Natural killer cell (primary cell): ENCODE results near the gene TMEM114. TPM values are rescaled to one million over a fixed set of nuclear protein-coding genes. Genes with fewer than 3 reads are reported as not detected.
"Not testable (repeated sequence)": the region's sequence is repeated elsewhere in the genome, so short reads cannot be mapped to it uniquely, and the experiment has no call there.

Experiments
- ATAC-seq, 3 donors: fragments of 150-1000 bp in 2 of 3; fragments of 200-7000 bp in 1 of 3; cut with Tn5 transposase; 1 replicate in 1 of 3; 2 replicates in 2 of 3; pipeline ENCODE4 v1.10.0; 2021; ENCODE audit warnings: mild to moderate bottlenecking in 2 of 3, moderate library complexity in 2 of 3
- DNase-seq, 2 donors: peaks; one replicate each; pipeline versions ENCODE4 v3.0.0 to v3.0.0-alpha.2; 2013 to 2021; ENCODE audit warnings: mixed read lengths in 1 of 2
- H3K27ac ChIP-seq: one replicate; pipeline ENCODE4 v1.5.1; 2013; ENCODE audit warnings: mild to moderate bottlenecking, low read length
- H3K27me3 ChIP-seq: one replicate; pipeline ENCODE4 v1.6.1; 2013; ENCODE audit warnings: low read length; ENCODE audit not compliant: control insufficient read depth, insufficient read depth
- H3K36me3 ChIP-seq: one replicate; pipeline ENCODE4 v1.6.1; 2013; ENCODE audit warnings: low read length; ENCODE audit not compliant: control insufficient read depth, insufficient read depth
- H3K4me1 ChIP-seq: one replicate; pipeline ENCODE4 v1.6.1; 2013; ENCODE audit warnings: low read length; ENCODE audit not compliant: control insufficient read depth, insufficient read depth
- H3K4me3 ChIP-seq: one replicate; pipeline ENCODE4 v1.5.1; 2013; ENCODE audit warnings: low read length
- H3K9me3 ChIP-seq: one replicate; pipeline ENCODE4 v1.6.1; 2013; ENCODE audit warnings: low read length; ENCODE audit not compliant: control insufficient read depth, insufficient read depth
- H3K27ac Mint-ChIP-seq, 2 donors: one replicate each; pipeline ENCODE4 v1.8.0; 2022; ENCODE audit warnings: mild to moderate bottlenecking in 2 of 2, mixed read lengths in 2 of 2, moderate library complexity in 1 of 2
- H3K27me3 Mint-ChIP-seq, 2 donors: one replicate each; pipeline ENCODE4 v1.8.0; 2022; ENCODE audit warnings: low read depth in 2 of 2, mixed read lengths in 2 of 2
- H3K36me3 Mint-ChIP-seq: one replicate; pipeline ENCODE4 v1.8.0; 2022; ENCODE audit warnings: mixed read lengths
- H3K4me1 Mint-ChIP-seq, 2 donors: one replicate each; pipeline ENCODE4 v1.8.0; 2022; ENCODE audit warnings: mixed read lengths in 2 of 2
- H3K4me3 Mint-ChIP-seq: one replicate; pipeline ENCODE4 v1.8.0; 2022; ENCODE audit warnings: mild to moderate bottlenecking, moderate library complexity, mixed read lengths
- H3K9me3 Mint-ChIP-seq, 2 donors: one replicate each; pipeline ENCODE4 v1.8.0; 2022; ENCODE audit warnings: mixed read lengths in 2 of 2
- WGBS: methylation state at CpG from one replicate; pipeline ENCODE4 v1.1.7; 2013; ENCODE audit warnings: missing lambda C conversion rate; ENCODE audit not compliant: insufficient coverage; 5-methylcytosine and 5-hydroxymethylcytosine counted together
- intact Hi-C: fragments of 100-400 bp; cut with micrococcal nuclease; formaldehyde crosslinking; loops from one replicate; pipeline ENCODE4 v1.14.2; 2022
- total RNA-seq, 4 donors: library from RNA; stranded (reverse); fragments of 120-200 nt in 1 of 4; gene quantifications; one replicate each; pipeline versions ENCODE4 v1.2.3 to v1.2.4, GENCODE V29; 2013 to 2022
- TF ChIP-seq, protein P1 (sequence below): fragments of 200-600 bp; IDR thresholded peaks from one replicate; pipeline ENCODE4 v1.8.0; 2022; ENCODE audit warnings: antibody characterized with exemption

Gene TMEM114
- total RNA-seq, 3 donors from 2014 or later (not counting 1 experiment from before 2014, with no cell fraction given) = not detected

GRCh38 chr16:8564934-8565345 is 25.4 kb downstream of the TMEM114 start:
- Histone ChIP-seq H3K27ac (no peak overlapping the region), H3K9me3 (no peaks in the 10 kb centered on the region), H3K36me3 (no peaks in the 10 kb centered on the region), H3K27me3 (no peaks in the 10 kb centered on the region), H3K4me1 (peaks cover 6% of the 10 kb centered on the region), H3K4me3 (no peak overlapping the region)
- intact Hi-C loops = loop anchor here (5.0 to 10.0 kb wide), 3 partner anchors 230 to 1617 kb away; partner anchors contain the start of genes GRIN2A, PMM2 and TMEM186
- Mint-ChIP-seq H3K36me3 (no peaks in the 10 kb centered on the region), H3K9me3 (no peaks in the 10 kb centered on the region), H3K27me3 (no peaks in the 10 kb centered on the region), H3K27ac (no peak overlapping the region), H3K4me1 (no peaks in the 10 kb centered on the region), H3K4me3 (no peak overlapping the region)
- no peak for DNase-seq
- WGBS = 80% methylated on average over 1 of the region's 1 CpG
- ATAC-seq = no peak
- TF ChIP-seq, protein P1, sequence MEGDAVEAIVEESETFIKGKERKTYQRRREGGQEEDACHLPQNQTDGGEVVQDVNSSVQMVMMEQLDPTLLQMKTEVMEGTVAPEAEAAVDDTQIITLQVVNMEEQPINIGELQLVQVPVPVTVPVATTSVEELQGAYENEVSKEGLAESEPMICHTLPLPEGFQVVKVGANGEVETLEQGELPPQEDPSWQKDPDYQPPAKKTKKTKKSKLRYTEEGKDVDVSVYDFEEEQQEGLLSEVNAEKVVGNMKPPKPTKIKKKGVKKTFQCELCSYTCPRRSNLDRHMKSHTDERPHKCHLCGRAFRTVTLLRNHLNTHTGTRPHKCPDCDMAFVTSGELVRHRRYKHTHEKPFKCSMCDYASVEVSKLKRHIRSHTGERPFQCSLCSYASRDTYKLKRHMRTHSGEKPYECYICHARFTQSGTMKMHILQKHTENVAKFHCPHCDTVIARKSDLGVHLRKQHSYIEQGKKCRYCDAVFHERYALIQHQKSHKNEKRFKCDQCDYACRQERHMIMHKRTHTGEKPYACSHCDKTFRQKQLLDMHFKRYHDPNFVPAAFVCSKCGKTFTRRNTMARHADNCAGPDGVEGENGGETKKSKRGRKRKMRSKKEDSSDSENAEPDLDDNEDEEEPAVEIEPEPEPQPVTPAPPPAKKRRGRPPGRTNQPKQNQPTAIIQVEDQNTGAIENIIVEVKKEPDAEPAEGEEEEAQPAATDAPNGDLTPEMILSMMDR = no peak

- not testable (repeated sequence) for H3K27ac ChIP-seq, H3K9me3 Mint-ChIP-seq, H3K27me3 ChIP-seq, DNase-seq, H3K4me3 Mint-ChIP-seq, H3K27ac Mint-ChIP-seq, H3K4me3 ChIP-seq, H3K4me1 ChIP-seq, H3K9me3 ChIP-seq, H3K36me3 Mint-ChIP-seq, ATAC-seq, H3K4me1 Mint-ChIP-seq, H3K27me3 Mint-ChIP-seq, H3K36me3 ChIP-seq
- 94% methylated on average over 3 of the region's 3 CpGs for WGBS
- intact Hi-C loops = loop anchor here (10.0 kb wide), 2 partner anchors 231 to 571 kb away; partner anchors contain the start of genes PMM2 and TMEM186
Observed at GRCh38 chr16:8563944-8564540, 26.3 kb downstream of the TMEM114 start.

GRCh38 chr16:8561496-8561895 is 28.8 kb downstream of the TMEM114 start:
- ATAC-seq (no peak), DNase-seq (no peak)
- TF ChIP-seq, protein P1 = no peak
- no peak overlapping the region for H3K27ac ChIP-seq
- no peaks in the 10 kb centered on the region for H3K4me1 ChIP-seq
- no peaks in the 10 kb centered on the region for H3K9me3 Mint-ChIP-seq
- no peaks in the 10 kb centered on the region for H3K36me3 ChIP-seq
- H3K27me3 ChIP-seq = no peaks in the 10 kb centered on the region
- WGBS = 84% methylated on average over 2 of the region's 2 CpGs
- H3K4me3 Mint-ChIP-seq = no peak overlapping the region
- H3K4me3 ChIP-seq = no peak overlapping the region
- no peaks in the 10 kb centered on the region for H3K27me3 Mint-ChIP-seq
- H3K4me1 Mint-ChIP-seq = no peaks in the 10 kb centered on the region
- intact Hi-C loops = loop anchor here (10.0 kb wide), 2 partner anchors 233 to 573 kb away; partner anchors contain the start of genes PMM2 and TMEM186
- H3K36me3 Mint-ChIP-seq = no peaks in the 10 kb centered on the region
- no peaks in the 10 kb centered on the region for H3K9me3 ChIP-seq
- H3K27ac Mint-ChIP-seq = no peak overlapping the region

DNA sequence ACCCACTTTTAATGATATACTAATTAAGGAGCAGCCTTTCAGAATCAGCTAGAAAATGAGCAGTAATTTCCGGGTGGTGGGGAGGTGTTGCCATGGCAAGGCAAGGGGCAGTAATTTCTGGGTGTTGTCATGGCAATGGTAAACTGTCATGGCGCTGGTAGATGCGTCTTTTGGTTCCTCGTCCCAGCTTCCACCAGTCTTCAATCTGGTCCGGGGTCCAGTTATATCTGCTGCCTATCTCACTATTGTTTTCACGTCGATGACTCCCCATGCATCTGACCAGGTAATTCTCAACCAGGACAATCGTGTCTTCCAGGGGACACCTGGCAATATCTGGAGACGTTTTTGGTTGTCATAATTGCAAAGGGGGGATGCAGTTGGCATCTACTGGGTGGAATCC is 34.9 kb downstream of the TMEM114 start:
- Histone ChIP-seq H3K9me3 (no peaks in the 10 kb centered on the region), H3K27me3 (no peaks in the 10 kb centered on the region), H3K36me3 (no peaks in the 10 kb centered on the region), H3K4me3 (no peak overlapping the region), H3K4me1 (no peaks in the 10 kb centered on the region), H3K27ac (no peak overlapping the region)
- WGBS = 85% methylated on average over 9 of the region's 9 CpGs
- no peaks in the 10 kb centered on the region for H3K9me3 Mint-ChIP-seq
- ATAC-seq (no peak), DNase-seq (no peak)
- TF ChIP-seq, protein P1 = no peak
- H3K4me3 Mint-ChIP-seq = no peak overlapping the region
- no peaks in the 10 kb centered on the region for H3K4me1 Mint-ChIP-seq
- intact Hi-C loops = no loop called here
- no peak overlapping the region for H3K27ac Mint-ChIP-seq
- peaks cover 0 to 15% of the 10 kb centered on the region in 2 donors for H3K27me3 Mint-ChIP-seq
- no peaks in the 10 kb centered on the region for H3K36me3 Mint-ChIP-seq
